Measurements from ENCODE around the gene AK9.

AK9 gene

DNA sequence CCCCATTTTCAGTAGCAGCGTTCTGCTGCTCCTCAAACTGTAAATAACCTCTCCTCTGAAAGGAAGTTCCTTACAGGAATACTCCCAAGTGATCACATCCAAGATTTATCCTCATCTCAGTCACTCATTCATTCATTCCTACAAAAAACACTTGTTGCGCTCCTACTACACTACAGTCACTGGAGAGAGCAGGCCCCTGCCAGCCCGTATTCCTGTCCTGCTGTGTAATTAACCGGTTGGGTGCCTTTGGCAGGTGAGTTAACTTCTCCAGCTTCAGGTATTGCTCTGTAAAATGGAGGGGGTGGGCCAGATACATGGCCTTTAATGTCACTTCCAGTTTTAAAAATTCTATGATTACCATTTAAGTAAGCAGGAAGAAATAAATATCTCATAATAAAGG, 192.9 kb downstream of the AK9 start:
- H3K4me3 ChIP-seq (replicated peaks; ENCODE audit: low read depth, low read length): no peak overlapping the region
- DNase-seq (ENCODE audit: low read depth): no peak
- no peak for TF ChIP-seq CTCF (IDR thresholded peaks at IDR 0.05; ENCODE audit: low read length, missing control alignments)

DNA sequence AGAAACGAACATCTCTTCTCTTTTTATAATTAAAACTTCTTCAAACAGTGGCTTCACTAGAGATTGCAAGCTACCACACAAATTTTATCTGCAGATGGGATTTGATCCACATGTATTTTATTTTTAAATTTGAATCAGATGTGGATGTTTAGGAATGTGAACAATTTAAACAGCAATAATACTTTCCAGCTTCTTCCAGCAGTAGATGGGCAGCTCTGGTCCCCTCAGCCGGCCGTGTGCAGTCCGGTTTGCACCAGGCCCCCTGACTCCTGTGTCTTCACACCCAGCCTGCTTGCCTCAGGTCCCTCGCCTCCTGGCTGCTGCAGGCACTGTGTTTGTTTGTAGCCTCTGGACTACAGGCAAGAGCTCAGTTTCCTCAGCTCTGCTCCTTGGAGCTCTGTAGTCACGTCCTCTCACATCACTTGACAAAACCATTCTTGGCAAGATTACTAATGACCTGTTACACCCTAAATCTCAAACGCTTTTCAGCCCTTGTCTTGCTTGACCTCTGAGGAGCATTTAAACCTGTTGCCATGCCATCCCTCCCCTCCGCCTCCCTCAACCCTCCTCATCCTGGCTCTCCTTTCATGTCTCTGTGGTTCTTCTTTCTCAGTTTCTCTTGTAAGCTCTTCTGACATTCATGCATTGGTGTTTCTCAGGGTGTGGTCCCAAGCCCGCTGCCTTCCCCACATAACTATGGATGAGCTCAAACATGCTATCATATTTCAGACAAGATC, 194.8 kb downstream of the AK9 start:
- DNase-seq (ENCODE audit: low read depth): no peak
- no peak overlapping the region for H3K4me3 ChIP-seq (replicated peaks; ENCODE audit: low read depth, low read length)
- no peak for TF ChIP-seq CTCF (IDR thresholded peaks at IDR 0.05; ENCODE audit: low read length, missing control alignments)

GRCh38 chr6:109493865-109494264, 197.1 kb downstream of the AK9 start:
- no peak for TF ChIP-seq CTCF (IDR thresholded peaks at IDR 0.05; ENCODE audit: low read length, missing control alignments)
- no peak for DNase-seq (ENCODE audit: low read depth)

DNA sequence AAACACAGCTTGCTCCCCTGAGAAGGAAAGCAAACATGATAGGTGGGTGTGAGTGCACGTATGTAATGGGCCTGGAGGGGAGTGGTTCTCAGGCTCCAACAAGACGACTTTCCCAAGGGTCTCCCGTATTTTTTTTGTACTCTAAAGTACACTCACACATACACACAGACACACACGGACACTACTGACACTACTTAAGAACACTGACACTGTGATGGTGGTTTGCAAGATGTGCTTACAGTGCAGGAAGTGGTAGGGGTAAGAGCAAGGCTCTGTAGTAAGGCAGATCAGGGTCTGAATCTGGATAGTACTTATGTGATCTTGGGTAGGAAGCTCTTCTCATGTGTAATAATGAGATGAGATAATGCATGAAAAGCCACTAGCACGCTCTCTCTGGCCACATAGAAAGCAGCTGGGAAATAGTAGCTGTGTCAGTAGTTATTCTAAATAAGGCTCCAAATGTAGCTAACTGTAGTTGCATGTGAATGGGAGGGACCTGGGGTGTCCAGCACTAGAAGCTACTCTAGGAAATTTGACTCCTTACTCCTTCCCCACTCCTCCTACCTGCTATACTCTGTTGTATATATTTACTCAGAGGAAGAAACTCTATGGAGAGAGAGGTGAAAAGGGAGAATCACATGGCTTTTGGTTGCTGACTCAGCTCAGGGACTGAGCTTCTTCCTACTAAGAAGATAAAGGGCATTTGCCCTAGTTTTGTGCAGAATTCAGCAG, 199.6 kb downstream of the AK9 start:
- TF ChIP-seq CTCF (IDR thresholded peaks at IDR 0.05; ENCODE audit: low read length, missing control alignments): no peak
- DNase-seq (ENCODE audit: low read depth): no peak
- H3K4me3 ChIP-seq (replicated peaks; ENCODE audit: low read depth, low read length): no peak overlapping the region

More at GRCh38 chr6:109493865-109494264, 197.1 kb downstream of the AK9 start:
- H3K4me3 ChIP-seq (replicated peaks; ENCODE audit: low read depth, low read length): no peak overlapping the region

DNA sequence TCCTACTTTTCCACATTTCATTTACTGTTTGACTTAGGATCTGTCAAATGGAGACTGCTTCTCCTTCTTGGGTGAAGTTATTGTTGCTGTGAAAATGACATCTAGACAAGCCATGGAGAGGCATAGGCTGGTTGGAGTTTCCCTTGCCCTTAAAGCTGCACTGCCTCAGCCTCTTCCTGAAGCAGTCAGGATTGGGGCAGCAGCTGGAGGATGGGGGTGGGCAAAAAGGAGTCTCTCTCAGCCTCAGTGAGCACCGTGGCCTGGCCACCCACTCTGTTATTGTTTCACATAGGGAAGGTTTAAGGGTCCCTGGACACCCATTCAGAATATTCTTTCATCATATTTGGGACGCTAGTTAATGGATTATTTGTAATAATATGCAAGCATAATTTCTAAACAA, 200.3 kb downstream of the AK9 start:
- no peak for DNase-seq (ENCODE audit: low read depth)
- no peak overlapping the region for H3K4me3 ChIP-seq (replicated peaks; ENCODE audit: low read depth, low read length)
- TF ChIP-seq CTCF (IDR thresholded peaks at IDR 0.05; ENCODE audit: low read length, missing control alignments): no peak

- no peak for DNase-seq (ENCODE audit: low read depth)
- TF ChIP-seq CTCF (IDR thresholded peaks at IDR 0.05; ENCODE audit: low read length, missing control alignments): no peak
- no peak overlapping the region for H3K4me3 ChIP-seq (replicated peaks; ENCODE audit: low read depth, low read length)
Observed at GRCh38 chr6:109488001-109488400, 203.0 kb downstream of the AK9 start.
